DMS 273 treated with DMSO at 0.1 percent for 48 hours (cell line): ENCODE results near the gene SPACA4.

Experiments
- DNase-seq: peaks from one replicate; lab custom pipeline; 2025; lab: John Stamatoyannopoulos, UW

Gene SPACA4

GRCh38 chr19:48651683-48652048 lies 45.1 kb downstream of the SPACA4 start:
- no peak for DNase-seq

GRCh38 chr19:48654299-48655059 lies 47.9 kb downstream of the SPACA4 start:
- DNase-seq: peak; percentile 99

- DNase-seq: no peak
Observed at GRCh38 chr19:48656840-48657474, 50.4 kb downstream of the SPACA4 start.
